Heart left ventricle (tissue), 13 donors: ENCODE measurements around the gene NKAIN2.

ENCODE experiments used
- POLR2A ChIP-seq, 2 donors: fragments of 450-650 bp; IDR thresholded peaks; one replicate each; pipeline ENCODE4 v1.6.1; 2017; ENCODE audit warnings: antibody characterized with exemption in 2 of 2, mild to moderate bottlenecking in 2 of 2, moderate library complexity in 2 of 2
- TF ChIP-seq, protein P1 (sequence below), 12 donors: fragments of 200-600 bp; sonication (generic) in 4 of 12; IDR thresholded peaks; one replicate each; pipeline versions ENCODE4 v1.5.0 to v1.8.0; 2018 to 2022; ENCODE audit warnings: antibody characterized with exemption in 12 of 12, mild to moderate bottlenecking in 5 of 12
- donor health status: ischemic (EF 13 %, LVEDD 7.1; RV severe dilation, severe dysfunction).
- donor health status: DM: no; HTN: yes; CAD: no.
- donor health status: DM: no; HTN: no; CAD: no.
- donor health status: ischemic (EF 25% LVEDD 6.9; RV normal size, moderate dysfunction).
- donor health status: ischemic (EF 25% LVEDD 5.7; RV mildly dilated, moderate dysfunction).
- donor health status: ischemic (EF 35%, LVEDD 5.7; RV mildly dilated, moderate dysfunction).
- donor health status: nonischemic (EF 11% LVEDD 7.7; RV severe dilation, severe dysfunction).
- donor health status: DM: yes; HTN: yes; CAD: no.
- donor health status: PGD.
- donor health status: ischemic (EF 29% LVEDD 5.4; RV normal size, mild dysfunction).
- donor health status: nonischemic (EF 23%, LVEDD 6.1; RV moderate dilation, normal function).

DNA sequence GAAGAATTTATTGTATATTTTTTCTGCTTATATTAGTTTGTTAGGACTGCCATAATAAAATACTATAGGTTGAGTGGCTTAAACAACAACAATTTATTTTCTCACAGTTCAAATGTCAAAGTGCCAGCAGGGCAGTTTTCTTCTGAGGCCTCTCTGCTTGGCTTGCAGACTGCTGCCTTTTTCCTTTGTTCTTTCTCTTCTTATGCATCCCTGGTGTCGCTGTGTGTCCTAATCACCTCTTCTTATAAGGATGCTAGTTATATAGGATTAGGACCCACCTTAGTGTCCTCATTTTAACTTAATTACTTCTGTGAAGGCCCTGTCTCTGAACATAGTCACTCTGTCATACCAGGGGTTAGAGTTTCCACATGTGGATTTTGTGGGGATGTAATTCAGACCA lies 354.4 kb downstream of the NKAIN2 start:
- TF ChIP-seq, protein P1, sequence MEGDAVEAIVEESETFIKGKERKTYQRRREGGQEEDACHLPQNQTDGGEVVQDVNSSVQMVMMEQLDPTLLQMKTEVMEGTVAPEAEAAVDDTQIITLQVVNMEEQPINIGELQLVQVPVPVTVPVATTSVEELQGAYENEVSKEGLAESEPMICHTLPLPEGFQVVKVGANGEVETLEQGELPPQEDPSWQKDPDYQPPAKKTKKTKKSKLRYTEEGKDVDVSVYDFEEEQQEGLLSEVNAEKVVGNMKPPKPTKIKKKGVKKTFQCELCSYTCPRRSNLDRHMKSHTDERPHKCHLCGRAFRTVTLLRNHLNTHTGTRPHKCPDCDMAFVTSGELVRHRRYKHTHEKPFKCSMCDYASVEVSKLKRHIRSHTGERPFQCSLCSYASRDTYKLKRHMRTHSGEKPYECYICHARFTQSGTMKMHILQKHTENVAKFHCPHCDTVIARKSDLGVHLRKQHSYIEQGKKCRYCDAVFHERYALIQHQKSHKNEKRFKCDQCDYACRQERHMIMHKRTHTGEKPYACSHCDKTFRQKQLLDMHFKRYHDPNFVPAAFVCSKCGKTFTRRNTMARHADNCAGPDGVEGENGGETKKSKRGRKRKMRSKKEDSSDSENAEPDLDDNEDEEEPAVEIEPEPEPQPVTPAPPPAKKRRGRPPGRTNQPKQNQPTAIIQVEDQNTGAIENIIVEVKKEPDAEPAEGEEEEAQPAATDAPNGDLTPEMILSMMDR (IDR thresholded peaks at IDR 0.05) = no peak
- TF ChIP-seq POLR2A (IDR thresholded peaks at IDR 0.05) = no peak
